ENCODE data around the gene GTF2H4.

DNA sequence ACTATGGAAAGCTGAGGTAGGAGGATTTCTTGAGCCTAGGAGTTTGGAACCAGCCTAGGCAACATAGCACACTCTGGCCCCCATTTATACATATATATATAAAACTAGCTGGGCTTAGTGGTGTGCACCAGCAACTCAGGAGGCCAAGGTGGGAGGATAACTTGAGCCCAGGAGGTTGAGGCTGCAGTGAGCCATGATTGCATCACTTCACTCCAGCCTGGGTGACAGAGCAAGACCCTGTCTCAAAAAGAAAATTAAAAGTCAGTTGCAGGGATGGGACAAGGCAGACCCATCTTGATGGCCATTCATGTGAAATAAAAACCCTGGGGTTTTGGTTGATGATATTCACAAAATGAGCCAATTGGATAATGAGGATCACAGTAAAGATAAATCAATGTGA is 6.6 kb upstream of the GTF2H4 start:
- TF ChIP-seq EP300 (IDR thresholded peaks at IDR 0.05): no peak
- TF ChIP-seq, protein P1, sequence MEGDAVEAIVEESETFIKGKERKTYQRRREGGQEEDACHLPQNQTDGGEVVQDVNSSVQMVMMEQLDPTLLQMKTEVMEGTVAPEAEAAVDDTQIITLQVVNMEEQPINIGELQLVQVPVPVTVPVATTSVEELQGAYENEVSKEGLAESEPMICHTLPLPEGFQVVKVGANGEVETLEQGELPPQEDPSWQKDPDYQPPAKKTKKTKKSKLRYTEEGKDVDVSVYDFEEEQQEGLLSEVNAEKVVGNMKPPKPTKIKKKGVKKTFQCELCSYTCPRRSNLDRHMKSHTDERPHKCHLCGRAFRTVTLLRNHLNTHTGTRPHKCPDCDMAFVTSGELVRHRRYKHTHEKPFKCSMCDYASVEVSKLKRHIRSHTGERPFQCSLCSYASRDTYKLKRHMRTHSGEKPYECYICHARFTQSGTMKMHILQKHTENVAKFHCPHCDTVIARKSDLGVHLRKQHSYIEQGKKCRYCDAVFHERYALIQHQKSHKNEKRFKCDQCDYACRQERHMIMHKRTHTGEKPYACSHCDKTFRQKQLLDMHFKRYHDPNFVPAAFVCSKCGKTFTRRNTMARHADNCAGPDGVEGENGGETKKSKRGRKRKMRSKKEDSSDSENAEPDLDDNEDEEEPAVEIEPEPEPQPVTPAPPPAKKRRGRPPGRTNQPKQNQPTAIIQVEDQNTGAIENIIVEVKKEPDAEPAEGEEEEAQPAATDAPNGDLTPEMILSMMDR (IDR thresholded peaks at IDR 0.05): no peak

Data from gastroesophageal sphincter (tissue), 3 donors.